Measurements from ENCODE around the gene FBXO2. TPM values are rescaled to one million over a fixed set of nuclear protein-coding genes. Genes with fewer than 3 reads are reported as not detected.

The FBXO2 gene
- total RNA-seq, 1 donor from 2014 or later, result 64.0 TPM

GRCh38 chr1:11638121-11638520, 16.1 kb downstream of the FBXO2 start:
- H3K27me3 ChIP-seq (ENCODE audit: insufficient read depth, low read length), result peaks cover 12% of the 10 kb centered on the region
- peaks cover 9% of the 10 kb centered on the region for H4K20me1 ChIP-seq (ENCODE audit: insufficient read depth, low read length)
- no peaks in the 10 kb centered on the region for H3K79me2 ChIP-seq (ENCODE audit: insufficient read depth, low read length)

GRCh38 chr1:11634365-11635192, 19.6 kb downstream of the FBXO2 start:
- no peak overlapping the region for H2AFZ ChIP-seq (ENCODE audit: low read depth, low read length)
- H3K27me3 ChIP-seq (ENCODE audit: insufficient read depth, low read length), result peaks cover 8% of the 10 kb centered on the region
- Mint-ChIP-seq H3K4me3 (ENCODE audit: unreplicated experiment) (no peak overlapping the region), H3K27ac (ENCODE audit: unreplicated experiment) (no peak overlapping the region), H3K9me3 (ENCODE audit: unreplicated experiment) (no peaks in the 10 kb centered on the region), H3K27me3 (ENCODE audit: low read depth, unreplicated experiment) (peaks cover 54% of the 10 kb centered on the region), H3K4me1 (ENCODE audit: low read depth, unreplicated experiment) (no peaks in the 10 kb centered on the region), H3K36me3 (ENCODE audit: low read depth, unreplicated experiment) (peaks cover 4% of the 10 kb centered on the region)
- FAIRE-seq, result no peak
- H3K36me3 ChIP-seq (ENCODE audit: insufficient read depth, low read length), result no peaks in the 10 kb centered on the region
- H3K79me2 ChIP-seq (ENCODE audit: insufficient read depth, low read length), result no peaks in the 10 kb centered on the region
- H3K4me3 ChIP-seq (ENCODE audit: insufficient read depth, low read depth, low read length), result no peak overlapping the region
- H4K20me1 ChIP-seq (ENCODE audit: insufficient read depth, low read length), result peaks cover 5% of the 10 kb centered on the region
- TF ChIP-seq CTCF (IDR thresholded peaks at IDR 0.05; ENCODE audit: insufficient read depth, low read depth, low read length) (no peak), EZH2 (IDR thresholded peaks at IDR 0.05; ENCODE audit: insufficient read depth, low read length) (no peak)
- no peaks in the 10 kb centered on the region for H3K9me3 ChIP-seq (ENCODE audit: insufficient read depth, low read depth, low read length)
- no peaks in the 10 kb centered on the region for H3K4me1 ChIP-seq (ENCODE audit: insufficient read depth, low read length)
- H3K4me2 ChIP-seq (ENCODE audit: low read length), result no peak overlapping the region
- no peak overlapping the region for H3K9ac ChIP-seq (ENCODE audit: low read length)
- DNase-seq (ENCODE audit: low read depth), result no peak
- no peak overlapping the region for H3K27ac ChIP-seq (ENCODE audit: low read depth, low read length)

More at GRCh38 chr1:11638121-11638520, 16.1 kb downstream of the FBXO2 start:
- no peak overlapping the region for H2AFZ ChIP-seq (ENCODE audit: low read depth, low read length)
- H3K27ac ChIP-seq (ENCODE audit: low read depth, low read length), result no peak overlapping the region
- no peak overlapping the region for H3K4me3 ChIP-seq (ENCODE audit: insufficient read depth, low read depth, low read length)
- H3K4me2 ChIP-seq (ENCODE audit: low read length), result no peak overlapping the region
- DNase-seq (ENCODE audit: low read depth) (no peak), FAIRE-seq (no peak)
- H3K9ac ChIP-seq (ENCODE audit: low read length), result no peak overlapping the region
- TF ChIP-seq CTCF (IDR thresholded peaks at IDR 0.05; ENCODE audit: insufficient read depth, low read depth, low read length), result no peak
- TF ChIP-seq EZH2 (IDR thresholded peaks at IDR 0.05; ENCODE audit: insufficient read depth, low read length), result no peak
- H3K27me3 Mint-ChIP-seq (ENCODE audit: low read depth, unreplicated experiment), result peaks cover 45% of the 10 kb centered on the region
- no peak overlapping the region for H3K4me3 Mint-ChIP-seq (ENCODE audit: unreplicated experiment)
- H3K27ac Mint-ChIP-seq (ENCODE audit: unreplicated experiment), result no peak overlapping the region
- no peaks in the 10 kb centered on the region for H3K36me3 ChIP-seq (ENCODE audit: insufficient read depth, low read length)
- H3K4me1 ChIP-seq (ENCODE audit: insufficient read depth, low read length), result no peaks in the 10 kb centered on the region
- H3K9me3 ChIP-seq (ENCODE audit: insufficient read depth, low read depth, low read length), result no peaks in the 10 kb centered on the region
- no peaks in the 10 kb centered on the region for H3K4me1 Mint-ChIP-seq (ENCODE audit: low read depth, unreplicated experiment)
- peaks cover 4% of the 10 kb centered on the region for H3K36me3 Mint-ChIP-seq (ENCODE audit: low read depth, unreplicated experiment)
- no peaks in the 10 kb centered on the region for H3K9me3 Mint-ChIP-seq (ENCODE audit: unreplicated experiment)

Data from astrocyte (in vitro differentiated cells and primary cell).